HG02973 (cell line): ENCODE measurements around the gene PPIF.

ENCODE experiments used
- ATAC-seq: cut with Tn5 transposase; IDR thresholded peaks from one replicate; pipeline ENCODE4 v1.9.1; 2021; ENCODE audit warnings: moderate library complexity; ENCODE audit not compliant: unreplicated experiment

PPIF gene

GRCh38 chr10:79399223-79399831, 52.1 kb downstream of the PPIF start:
- no peak for ATAC-seq

GRCh38 chr10:79400146-79401004, 53.1 kb downstream of the PPIF start:
- no peak for ATAC-seq

- no peak for ATAC-seq
Measured at GRCh38 chr10:79401015-79401921, 54.0 kb downstream of the PPIF start.

GRCh38 chr10:79402625-79402946, 55.3 kb downstream of the PPIF start:
- no peak for ATAC-seq

GRCh38 chr10:79402951-79403350, 55.7 kb downstream of the PPIF start:
- no peak for ATAC-seq

GRCh38 chr10:79403441-79404230, 56.4 kb downstream of the PPIF start:
- ATAC-seq = no peak

- no peak for ATAC-seq
Measured at GRCh38 chr10:79404231-79404609, 57.0 kb downstream of the PPIF start.

GRCh38 chr10:79404690-79405131, 57.4 kb downstream of the PPIF start:
- no peak for ATAC-seq
